ENCODE data around the gene ETV4.
"Not testable (repeated sequence)": the region's sequence is repeated elsewhere in the genome, so short reads cannot be mapped to it uniquely, and the experiment has no call there.

The ETV4 gene

DNA sequence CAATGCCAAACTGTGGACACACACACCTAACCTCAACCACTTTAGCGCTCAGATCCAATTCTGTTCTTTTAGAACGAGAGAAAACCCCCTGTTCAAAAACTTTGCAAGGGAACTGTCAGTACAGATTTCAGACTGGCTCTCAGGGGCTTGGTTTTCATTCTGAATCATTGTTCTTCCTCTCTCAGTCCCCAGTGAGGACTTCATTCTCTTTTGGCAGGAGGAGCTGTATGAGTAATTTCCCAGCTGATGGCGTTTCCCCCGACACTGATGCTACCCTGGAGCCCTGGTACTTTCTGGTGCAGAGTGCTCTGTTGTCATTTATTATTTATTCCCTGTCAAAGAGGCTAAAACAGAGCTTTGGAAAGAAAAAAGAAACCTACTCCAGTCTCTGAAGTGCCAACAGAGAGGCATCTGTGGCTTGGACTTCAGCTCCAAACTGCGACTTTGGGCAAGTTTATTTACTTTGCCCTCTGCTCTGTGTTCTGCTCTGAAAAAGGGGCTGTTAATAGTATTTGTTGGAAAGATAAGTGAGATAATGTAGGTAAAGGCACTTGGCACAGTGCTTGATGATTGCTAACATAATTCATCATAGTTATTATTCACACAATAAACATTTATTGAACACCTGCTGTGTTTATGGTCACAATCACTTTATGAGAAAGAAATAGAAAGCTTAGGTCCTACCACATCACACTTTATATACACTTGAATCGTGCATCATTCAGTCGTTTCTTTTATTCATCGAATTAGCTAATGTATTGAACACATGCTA lies 28.3 kb downstream of the ETV4 start:
- no peak for DNase-seq (ENCODE audit: low read depth in 1 of 2, low spot score in 1 of 2)

DNA sequence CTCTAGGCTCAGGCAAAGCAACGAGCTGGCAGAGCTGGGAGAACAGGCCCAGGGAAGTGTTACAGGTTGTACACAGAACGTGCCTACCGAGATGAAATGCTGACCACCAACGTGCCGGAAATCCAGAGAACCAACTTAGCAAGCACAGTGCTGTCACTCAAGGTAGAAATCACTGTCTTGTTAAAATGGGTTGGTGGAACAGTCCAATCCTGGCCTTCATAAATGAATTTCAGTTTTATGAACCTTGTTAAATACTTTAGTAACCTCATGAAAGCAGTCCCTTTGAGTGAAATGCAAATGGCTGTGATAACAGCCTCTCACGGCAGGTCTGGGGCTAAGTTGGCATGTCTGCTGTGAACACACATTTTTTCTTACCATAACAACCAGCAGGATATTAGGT lies 29.0 kb downstream of the ETV4 start:
- no peak for DNase-seq (ENCODE audit: low read depth in 1 of 2, low spot score in 1 of 2)

DNA sequence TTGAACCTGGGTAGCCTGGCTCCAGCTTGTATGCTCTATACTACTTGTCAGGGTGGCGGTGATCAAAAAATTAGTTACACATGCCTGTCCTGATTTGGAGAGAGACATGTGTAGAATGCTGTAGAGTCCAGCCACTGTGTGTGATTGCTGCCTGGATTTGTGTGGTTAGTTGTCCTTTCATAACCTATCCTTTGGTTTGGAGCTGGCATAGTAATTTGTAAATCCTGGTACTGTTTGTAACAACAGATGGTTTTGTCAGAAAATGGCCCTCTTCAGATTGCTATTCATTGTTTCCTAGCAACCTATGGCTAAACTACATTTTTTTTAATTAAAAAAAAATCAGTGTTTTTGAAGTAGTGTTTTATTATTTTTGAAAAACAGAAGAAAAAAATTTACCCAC lies 30.5 kb downstream of the ETV4 start:
- no peak for DNase-seq (ENCODE audit: low read depth in 1 of 2, low spot score in 1 of 2)

DNA sequence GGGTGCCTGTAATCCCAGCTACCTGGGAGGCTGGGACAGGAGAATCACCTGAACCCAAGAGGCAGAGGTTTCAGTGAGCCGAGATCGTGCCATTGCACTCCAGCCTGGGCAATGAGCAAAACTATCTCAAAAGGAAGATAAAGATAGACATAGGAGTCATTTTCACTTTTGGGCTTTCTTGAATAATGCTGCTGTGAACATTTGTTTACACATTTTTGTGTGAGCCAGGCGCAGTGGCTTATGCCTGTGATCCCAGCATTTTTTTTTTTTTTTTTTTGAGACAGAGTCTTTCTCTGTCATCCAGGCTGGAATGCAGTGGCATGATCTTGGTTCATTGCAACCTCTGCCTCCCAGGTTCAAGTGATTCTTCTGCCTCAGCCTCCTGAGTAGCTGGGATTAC lies 34.9 kb downstream of the ETV4 start:
- not testable (repeated sequence) for DNase-seq (ENCODE audit: low read depth in 1 of 2, low spot score in 1 of 2)

DNA sequence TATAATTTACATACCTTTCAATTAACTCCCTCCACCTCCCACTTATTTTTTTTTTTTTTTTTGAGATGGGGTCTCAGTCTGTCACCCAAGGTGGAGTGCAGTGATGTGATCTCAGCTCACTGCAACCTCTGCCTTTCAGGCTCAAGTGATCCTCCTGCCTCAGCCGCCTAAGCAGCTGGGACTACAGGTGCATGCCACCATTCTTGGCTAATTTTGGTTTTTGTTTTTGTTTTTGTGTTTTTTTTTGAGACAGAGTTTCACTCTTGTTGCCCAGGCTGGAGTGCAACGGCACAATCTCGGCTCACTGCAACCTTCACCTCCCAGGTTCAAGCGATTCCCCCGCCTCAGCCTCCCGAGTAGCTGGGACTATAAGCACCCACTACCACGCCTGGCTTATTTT lies 36.7 kb downstream of the ETV4 start:
- not testable (repeated sequence) for DNase-seq (ENCODE audit: low read depth in 1 of 2, low spot score in 1 of 2)

DNA sequence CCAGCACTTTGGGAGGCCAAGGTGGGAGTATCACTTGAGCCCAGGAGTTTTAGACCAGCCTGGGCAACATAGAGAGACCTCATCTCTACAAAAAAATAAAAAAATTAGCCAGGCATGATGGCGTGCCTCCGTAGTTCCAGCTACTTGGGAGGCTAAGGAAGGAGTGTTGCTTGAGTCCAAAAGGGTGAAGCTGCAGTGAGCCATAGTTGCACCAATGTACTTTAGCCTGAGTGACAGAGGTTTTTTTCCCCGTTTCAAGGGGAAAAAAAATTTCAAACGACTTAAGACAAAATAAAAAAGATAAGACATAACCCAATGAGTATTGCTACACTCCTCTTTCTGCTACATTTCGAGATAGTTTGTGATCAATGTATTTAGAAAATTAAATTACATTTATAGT lies 55.5 kb downstream of the ETV4 start:
- DNase-seq (ENCODE audit: low read depth in 1 of 2, low spot score in 1 of 2) = no peak

DNA sequence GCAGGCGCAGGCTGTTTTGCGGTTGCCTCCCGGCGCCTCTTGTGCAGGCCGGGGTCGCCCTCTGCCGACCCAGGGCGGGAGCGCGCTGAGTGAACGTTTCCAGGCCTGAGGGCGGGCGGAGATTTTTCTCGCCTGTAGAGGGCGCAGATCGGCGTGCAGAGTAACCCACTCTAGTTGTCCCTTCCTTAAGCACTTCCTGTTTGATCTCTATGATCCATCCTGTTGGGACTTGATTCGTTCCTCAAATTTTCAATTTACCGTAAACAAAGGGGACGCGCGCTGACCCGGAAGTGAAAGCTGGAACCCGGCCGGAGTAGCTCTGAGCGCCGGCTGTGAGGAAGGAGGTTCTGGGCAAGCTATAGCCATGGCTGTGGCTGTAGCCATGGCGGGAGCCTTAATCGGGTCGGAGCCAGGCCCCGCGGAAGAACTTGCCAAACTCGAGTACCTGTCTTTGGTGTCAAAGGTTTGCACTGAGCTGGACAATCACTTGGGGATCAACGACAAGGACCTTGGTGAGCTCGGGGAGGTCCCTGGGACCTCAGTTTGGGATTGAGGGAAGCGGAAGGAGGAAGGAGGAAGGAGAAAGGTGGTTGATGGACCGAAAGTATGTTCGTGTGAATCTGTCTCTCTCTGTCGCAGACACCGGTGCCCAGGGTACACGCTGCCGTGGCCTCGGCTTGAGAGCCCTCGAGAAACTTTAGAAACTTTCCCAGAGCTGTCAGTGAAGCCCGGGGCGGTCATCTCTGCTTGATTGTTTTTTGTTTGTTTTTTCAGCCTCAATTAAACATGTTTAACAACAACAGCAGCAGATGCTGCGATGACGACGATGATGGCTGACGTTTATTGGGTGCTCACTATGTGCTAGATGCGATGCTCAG lies 62.2 kb downstream of the ETV4 start, which contains the start of gene DHX8:
Gene DHX8 (plus strand): TSS at position 302 of the 878 bp plus-strand sequence. CDS start 63 bp downstream, at position 365.
- DNase-seq (ENCODE audit: low read depth in 1 of 2, low spot score in 1 of 2) = peak; percentile 97 to 98

DNA sequence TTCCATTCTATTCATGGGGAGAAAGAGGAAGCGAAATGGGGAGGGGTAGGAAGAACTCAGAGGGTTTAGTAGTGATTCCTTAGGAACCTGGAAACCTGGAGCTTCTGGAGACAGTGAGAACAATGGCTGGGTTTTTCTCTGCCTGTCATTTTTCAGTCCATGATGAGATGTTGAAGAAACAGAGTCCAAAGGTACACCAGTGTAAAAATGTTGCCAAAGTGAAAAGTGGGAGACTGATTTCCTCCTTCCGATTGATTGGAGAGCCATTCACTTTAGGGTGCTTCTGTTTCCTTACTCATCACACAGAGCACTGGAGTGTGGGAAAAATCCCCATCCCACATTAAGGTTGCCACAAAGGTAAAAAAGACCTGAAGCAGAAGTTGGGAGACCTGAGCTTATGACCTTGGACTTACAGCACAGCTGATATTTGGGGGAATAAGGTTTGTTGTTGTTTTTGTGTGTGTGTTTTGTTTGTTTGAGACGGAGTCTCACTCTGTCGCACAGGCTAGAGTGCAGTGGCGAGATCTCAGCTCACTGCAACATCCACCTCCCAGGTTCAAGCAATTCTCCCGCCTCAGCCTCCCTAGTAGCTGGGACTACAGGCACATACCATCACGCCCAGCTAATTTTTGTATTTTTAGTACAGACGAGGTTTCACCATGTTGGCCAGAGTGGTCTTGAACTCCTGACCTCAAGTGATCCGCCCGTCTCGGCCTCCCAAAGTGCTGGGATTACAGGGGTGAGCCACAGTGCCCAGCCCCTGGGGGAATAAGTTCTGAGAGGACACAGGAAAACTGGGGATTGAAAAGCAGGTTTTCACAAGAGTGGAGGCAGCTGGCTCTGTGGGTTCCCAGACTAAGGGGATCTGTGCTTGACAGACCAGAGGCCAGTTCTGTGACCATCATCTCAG lies 63.8 kb downstream of the ETV4 start:
- no peak for DNase-seq (ENCODE audit: low read depth in 1 of 2, low spot score in 1 of 2)

DNA sequence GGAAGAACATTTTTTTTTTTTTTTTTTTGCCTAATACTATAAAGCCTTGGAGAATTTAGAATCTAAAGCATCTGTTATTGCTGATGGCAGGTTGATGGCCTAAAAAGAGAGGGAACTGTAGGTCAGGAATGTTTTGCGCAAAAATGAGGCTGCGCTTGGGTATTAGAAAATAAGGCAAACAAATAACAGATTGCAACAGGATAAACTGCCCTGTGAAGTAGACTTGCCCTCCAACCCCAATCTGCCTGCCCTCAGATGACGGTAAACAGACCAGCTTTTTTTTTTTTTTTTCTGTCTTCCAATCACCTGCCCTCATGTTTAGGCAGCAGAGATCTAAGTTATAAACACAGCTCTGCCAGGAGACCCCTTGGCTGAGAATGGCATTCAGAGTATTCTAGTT lies 66.2 kb downstream of the ETV4 start:
- no peak for DNase-seq (ENCODE audit: low read depth in 1 of 2, low spot score in 1 of 2)

Measured in activated CD4-positive, alpha-beta T cell treated with anti-CD3 and anti-CD28 coated beads, Interleukin-2, amount 50 U/mL, for 24 hours (primary cell).